NOMO-1 treated with DMSO at 0.1 percent for 48 hours (cell line): ENCODE data around the gene JUP.

Experiments
- DNase-seq: peaks from one replicate; lab custom pipeline; 2025; ENCODE audit not compliant: unreplicated experiment; lab: John Stamatoyannopoulos, UW

Gene JUP

DNA sequence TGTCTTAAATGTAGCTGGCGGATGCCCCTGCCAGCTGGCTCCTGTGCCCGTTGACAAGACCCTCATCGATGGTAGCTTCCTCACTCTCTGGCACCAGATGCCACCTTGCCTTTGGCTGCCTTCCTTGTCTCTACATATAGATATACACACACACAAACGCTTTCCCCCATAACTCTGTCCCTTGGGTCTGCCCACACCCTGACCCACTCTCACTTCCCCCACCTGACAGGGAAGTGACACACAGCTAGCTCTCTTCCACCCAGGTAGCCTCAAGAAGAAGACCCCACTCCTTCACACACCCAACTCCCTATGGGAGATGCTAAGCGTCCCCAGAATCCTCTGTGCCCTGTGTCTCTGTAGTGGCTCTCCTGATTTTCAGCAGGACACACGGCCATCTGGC, 25.6 kb downstream of the JUP start:
- no peak for DNase-seq

DNA sequence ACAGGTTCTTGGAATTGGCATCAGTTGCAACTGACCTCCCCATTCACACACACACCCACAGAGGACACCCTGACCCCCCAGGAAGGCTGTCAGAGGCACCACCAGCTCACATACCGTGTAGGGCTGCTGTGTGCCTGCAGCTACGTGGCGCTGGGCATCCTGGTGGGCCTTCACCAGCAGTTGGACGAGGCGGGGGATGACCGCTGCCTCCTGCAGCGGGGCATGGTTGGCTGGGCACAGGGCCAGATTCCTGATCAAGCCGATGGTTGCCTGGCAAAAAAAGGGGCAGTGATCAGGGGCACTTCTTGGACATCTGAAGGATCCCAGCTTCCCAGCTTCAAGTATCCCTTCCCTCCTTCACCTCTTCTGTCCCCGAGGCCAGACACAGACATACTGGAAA, 27.9 kb downstream of the JUP start:
- DNase-seq, result no peak

- DNase-seq, result no peak
These were observed 32.4 kb downstream of the JUP start for GRCh38 chr17:41754066-41754465.

GRCh38 chr17:41751288-41751687, 35.2 kb downstream of the JUP start:
- DNase-seq, result no peak

DNA sequence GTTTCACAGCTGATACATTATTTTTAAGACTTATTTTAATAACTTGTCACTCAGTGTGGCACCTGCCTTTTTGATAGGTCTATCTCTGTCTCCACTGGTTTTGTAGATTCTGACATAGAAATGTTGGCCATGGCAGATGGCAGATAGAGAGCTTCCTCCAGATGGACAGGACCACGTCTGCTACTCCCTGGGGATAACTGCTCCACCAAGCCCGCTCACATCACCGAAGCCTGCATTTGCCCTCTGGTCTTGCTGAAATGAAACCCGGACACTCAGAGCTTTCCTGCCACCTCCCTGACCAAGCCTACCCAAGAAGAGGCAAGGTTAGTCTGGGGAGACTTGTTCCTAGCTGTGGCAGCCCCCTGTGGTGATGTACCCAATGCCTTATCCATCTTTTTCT, 35.6 kb downstream of the JUP start:
- no peak for DNase-seq

GRCh38 chr17:41748275-41748674, 38.2 kb downstream of the JUP start:
- no peak for DNase-seq

DNA sequence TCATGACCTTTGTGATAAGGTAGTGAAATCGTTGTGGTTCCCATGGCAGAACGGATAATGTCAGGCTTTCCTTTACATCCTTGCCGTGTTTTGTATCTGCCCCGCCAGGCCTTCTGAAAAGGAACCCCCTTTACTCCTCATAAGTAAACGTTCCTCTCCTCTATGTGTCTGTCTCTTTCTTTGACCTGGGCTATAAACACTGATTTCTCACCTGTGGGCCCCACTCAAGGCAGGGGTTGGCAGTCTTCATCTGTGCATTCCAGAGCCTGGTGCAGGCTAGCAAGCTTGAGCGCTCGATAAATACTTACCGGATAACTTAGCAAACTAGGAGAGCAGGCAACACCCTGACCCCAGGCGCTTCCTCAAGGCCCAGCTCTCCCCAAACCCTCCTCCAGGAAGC, 44.8 kb downstream of the JUP start:
- no peak for DNase-seq

DNA sequence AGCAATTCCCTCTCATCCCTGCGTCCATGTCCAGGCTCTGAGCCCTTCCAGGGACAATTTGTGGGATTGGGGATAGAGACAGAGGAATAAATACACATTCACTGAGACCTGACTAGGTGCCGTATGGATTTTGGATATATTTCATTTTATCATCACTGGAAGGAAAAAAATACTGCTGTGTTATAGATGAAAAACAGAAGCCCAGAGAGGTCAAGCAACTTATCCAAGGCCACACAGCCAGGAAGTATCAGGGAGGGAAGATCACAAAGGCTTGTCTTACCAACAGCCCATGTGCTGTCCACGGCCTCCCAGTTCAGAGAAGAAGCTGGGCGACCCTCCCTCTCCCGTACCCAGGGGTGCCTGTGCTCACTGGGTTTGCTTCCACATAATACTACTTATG, 46.0 kb downstream of the JUP start:
- no peak for DNase-seq

- no peak for DNase-seq
These were observed 46.7 kb downstream of the JUP start for GRCh38 chr17:41739661-41740352.

GRCh38 chr17:41738801-41739112, 47.8 kb downstream of the JUP start:
- no peak for DNase-seq

DNA sequence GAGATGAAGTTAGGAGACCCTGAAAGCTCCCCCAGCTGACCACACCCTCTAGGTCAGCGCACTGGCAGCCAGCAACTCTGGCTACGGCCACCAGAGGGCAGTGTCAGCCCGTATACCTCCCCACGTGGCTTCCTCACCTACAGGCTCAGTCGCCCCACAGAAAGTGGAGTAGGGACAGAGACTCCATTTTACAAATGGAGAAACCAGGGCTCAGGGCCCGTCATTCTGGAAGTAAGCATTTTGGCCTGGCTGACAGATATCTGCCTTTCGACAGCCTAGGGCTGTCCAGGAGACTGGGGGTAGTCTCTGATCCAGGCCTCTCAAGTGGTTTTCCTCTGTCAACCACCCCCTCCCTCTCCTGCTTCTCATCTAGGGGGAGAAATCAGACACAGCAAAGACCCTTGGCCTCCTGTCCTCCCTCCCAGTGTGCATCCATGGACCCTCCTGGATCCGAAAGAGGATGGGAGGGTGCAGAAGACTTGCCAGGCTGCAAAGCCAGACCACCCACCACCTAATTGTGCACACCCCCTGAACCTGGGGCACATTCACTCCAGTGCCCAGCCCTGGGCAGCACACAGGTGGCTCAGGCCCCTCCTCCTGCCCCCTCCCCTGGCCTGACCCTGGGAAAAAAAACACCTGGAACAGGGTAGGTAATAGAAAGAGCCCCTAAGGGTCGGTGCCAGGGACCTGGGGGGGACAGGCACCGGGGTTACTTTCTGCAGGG, 48.3 kb downstream of the JUP start:
- peak; percentile 67 for DNase-seq

- DNase-seq, result no peak
These were observed 48.9 kb downstream of the JUP start for GRCh38 chr17:41737680-41738023.

- no peak for DNase-seq
These were observed 49.4 kb downstream of the JUP start for GRCh38 chr17:41736983-41737679.

GRCh38 chr17:41735744-41736143, 50.8 kb downstream of the JUP start:
- no peak for DNase-seq

GRCh38 chr17:41734949-41735313, 51.6 kb downstream of the JUP start:
- DNase-seq, result no peak

GRCh38 chr17:41734139-41734948, 52.2 kb downstream of the JUP start, which contains the start of gene HAP1:
HAP1 (minus strand) TSS chr17:41734643; CDS start chr17:41734634, 9 bp downstream.
- DNase-seq, result no peak

- no peak for DNase-seq
These were observed 53.0 kb downstream of the JUP start for GRCh38 chr17:41733348-41734138.

- no peak for DNase-seq
These were observed 54.7 kb downstream of the JUP start for GRCh38 chr17:41731836-41732235.

GRCh38 chr17:41730479-41730878, 56.0 kb downstream of the JUP start:
- DNase-seq, result no peak

GRCh38 chr17:41728056-41728455, 58.5 kb downstream of the JUP start:
- no peak for DNase-seq

GRCh38 chr17:41725134-41725533, 61.4 kb downstream of the JUP start:
- no peak for DNase-seq
